HG03108 (cell line): ENCODE results near the gene TFF2.

Experiments
- ATAC-seq: cut with Tn5 transposase; IDR thresholded peaks from one replicate; pipeline ENCODE4 v1.9.1; 2021; ENCODE audit warnings: moderate library complexity; ENCODE audit not compliant: unreplicated experiment

TFF2 gene

DNA sequence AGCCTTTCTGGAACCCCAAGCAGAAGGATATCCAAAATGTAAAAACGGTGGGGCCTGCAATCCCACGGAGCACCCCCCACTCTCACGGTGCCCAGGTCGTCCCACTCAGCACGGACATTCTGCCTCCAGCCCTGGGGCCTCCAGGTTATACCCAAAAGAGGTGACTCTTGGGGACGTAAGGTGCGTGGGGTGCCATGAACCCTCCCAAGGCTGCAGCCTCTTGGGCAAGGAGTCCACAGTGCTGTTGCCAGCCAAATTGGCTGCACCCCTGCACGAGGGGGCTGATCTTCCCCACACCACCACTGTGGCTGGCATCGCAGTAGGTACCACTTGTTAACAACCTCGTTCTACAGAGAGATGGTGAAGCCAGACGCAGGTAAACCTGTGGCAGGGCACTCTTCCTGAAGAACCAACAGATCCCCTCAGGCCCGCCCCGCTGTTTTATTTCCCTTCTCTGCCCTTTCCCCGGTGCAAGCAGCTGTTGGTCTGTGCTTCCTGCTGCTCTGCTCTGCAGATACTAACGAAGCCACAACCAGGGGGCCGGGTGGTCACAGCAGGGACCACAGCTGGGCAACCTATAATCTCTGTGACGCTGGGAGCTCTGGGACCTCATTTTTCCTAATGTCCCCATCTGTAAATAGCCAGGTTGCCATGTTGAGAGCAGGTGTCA lies 44.3 kb downstream of the TFF2 start:
- no peak for ATAC-seq

DNA sequence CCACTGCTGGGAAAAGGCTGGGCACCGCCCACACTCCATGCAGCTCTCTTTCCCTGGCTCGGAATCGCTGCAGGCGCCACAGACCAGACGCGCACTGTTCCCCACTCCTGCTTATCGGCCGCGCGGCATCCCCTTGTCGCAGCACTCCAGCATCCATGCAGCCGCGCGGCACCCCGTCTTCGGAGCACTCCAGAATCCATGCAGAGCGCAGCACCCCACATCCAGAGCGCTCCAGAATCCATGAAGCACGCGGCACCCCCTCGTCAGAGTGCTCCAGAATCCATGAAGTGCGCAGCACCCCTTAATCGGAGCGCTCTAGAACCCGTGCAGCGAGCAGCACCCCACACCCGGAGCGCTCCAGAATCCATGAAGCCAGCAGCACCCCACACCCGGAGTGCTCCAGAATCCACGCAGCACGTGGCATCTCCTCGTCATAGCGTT lies 45.1 kb downstream of the TFF2 start:
- ATAC-seq: no peak

DNA sequence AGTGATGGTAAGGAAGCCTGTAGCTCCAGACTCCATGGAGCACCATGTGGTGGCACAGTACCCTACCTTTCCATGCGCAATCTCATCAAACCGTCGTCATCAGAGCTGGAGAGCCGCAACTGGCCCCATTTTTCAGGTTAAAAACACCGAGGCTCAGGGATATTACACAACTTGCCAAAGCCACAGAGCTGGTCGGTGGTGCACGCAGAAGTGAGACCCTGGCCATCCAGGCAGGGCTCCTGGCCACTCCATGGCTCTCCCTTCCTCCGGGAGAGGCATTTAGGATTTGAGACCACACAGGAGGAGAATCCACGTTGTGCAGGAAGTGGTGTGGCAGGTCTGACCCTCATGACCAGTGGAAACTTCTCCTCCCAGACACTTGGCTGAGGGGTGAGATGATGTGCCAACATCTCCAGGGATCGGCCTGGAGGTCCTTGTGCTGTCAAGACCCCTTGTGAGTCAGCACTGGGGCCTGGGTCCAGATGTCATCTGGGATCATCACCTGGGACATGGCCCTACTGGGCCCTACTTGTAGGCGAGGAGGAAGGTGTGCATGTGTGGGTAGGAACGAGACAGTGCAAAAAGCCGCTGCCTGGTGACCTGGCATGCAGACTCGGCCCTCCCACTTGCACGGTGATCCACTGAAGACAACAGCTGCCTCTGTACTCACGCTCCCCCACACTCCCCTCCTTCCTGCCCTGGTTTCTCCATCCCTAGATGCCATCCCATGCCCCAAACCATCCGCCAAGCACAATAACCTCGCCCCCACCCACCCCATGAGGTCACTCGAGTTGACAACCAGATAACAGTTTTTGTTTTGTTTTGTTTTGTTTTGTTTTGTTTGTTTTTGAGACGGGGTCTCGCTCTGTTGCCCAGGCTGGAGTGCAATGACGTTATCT lies 46.0 kb downstream of the TFF2 start:
- no peak for ATAC-seq

DNA sequence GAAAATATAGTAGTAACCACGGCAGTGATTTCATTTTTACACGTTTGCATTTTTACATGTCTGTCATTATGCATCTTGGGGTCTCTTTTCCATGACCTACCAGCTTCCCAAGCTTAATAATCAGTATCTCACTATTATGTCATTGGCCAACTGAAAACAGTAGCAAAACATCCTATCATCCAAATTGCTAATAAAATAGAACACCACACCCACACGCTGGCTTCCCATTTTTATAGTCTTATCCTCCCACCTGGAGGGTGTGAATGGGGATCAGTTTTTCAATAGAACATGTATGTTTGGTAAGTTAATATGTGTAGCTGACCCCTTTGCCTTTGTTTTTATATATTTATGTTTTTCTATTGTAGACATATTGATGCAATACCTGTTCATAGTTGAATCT lies 47.4 kb downstream of the TFF2 start:
- ATAC-seq: no peak

DNA sequence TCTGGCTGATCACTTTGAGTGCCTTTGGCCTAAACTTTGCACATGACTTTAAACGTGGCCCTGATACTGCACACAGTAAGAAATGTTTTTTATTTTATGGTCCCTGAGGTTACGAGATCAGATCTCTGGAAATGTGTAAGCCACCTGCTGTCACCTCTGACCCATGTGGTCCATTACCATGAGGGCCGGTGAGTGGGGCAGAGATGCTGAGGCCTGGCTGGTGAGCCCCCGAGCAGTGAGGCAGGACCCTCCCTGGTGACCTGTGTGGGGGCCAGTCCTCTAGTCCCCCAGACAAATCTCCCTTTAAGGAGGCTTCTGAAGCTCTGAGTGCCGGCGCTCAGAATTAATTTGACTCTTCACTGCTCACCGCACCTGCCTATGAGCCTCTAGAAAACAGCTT lies 48.0 kb downstream of the TFF2 start:
- no peak for ATAC-seq

DNA sequence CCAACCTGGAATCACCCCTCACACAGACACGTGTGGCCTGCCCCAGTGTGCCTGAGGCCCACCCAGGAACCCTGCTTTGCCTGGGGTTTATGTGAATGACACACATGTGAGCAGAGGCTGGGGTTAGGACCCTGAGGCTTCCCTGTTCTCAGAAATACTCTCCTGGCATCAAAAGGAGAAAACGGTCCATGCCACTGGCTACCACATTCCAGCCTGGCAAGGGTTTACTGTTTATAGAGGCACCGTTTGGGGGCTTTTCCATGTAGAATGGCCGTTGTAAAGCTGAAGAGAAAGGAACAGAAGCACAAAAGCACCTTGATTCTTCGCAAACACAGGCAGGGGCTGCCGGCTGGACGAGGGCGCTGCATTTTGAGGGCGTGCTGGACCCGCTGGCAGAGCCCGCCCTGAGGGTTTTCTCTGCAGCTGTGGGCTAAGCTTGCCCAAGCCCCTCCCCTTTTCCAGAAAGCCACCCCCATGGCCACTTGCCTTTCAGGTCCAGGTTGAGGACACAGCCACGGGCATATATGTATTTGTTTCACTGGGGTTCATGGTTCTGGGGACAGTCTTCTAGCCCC lies 48.6 kb downstream of the TFF2 start:
- no peak for ATAC-seq

DNA sequence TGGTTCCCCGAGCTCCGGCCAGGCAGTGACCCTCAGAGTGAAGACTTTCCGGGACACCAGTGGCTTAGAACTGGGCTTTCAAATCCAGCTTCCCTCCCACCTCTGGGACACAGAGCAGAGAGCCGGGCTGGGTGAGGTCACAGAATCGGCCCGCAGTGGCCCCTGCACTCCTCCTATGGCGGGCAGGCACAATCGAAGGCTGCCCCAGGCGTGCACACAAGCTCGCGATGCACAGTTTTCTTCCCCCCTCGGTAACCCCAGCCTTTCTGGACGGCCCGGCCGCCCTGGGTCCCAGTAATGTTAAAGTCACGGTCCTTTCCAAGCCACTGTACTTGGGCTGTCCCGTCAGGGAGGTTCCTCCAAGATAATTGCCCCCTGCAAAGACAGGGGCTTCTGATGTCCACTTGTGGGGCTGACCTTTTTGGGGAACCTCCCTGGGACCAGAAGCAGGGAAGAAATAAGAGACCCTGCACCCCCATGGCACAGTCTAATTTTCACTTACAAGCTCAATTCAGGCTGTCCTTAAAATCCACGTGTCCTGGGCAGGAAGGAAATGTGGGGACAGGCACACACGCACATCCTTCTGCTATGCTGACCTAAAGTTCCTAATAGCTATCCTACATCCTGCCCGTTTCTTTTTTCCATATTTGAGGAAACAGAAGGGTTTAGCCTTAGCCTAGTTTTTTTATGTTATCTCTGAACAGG lies 49.3 kb downstream of the TFF2 start:
- no peak for ATAC-seq

DNA sequence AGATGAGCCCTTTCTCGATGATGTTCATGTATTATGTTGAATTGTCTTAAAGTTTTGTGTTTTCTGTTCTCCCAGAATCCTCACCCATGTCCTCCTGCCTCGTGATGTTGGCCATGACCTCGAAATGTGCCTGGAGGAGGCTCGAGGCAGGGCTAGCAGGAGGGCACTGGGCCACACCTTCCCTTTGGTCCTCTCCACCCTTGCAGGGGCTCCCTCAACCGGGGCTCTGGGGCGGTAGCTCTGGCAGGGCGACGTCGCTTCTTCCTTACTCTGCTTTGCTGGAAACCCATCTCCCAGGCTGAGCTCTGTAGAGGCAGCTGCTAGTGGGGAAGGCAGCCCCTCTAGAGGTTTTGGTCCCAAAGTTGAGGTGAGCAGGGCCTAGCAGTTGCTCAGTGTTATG lies 49.8 kb downstream of the TFF2 start:
- no peak for ATAC-seq

DNA sequence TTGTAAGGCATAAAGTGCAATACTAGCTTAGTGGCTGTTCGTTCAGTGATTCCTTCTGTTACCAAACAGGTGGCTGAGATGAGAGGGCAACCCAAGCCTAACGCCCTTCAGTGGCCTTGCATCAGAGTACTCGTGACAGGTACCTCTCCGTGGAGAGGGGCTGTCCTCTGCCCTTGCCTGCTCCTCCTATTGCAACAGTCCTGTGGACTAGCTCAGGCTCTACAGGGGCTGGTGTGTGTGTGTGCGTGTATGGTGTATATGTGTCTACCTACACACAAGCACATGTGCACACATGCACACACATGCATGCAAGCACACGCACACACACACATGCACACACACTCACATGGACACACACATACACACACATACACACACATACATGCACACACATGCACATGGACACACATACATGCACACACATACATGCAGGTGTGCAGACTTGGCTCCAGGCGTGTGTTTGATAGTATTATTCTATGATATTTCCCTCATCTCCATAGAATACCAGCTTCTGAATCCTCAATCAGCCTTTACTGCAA lies 50.7 kb downstream of the TFF2 start:
- ATAC-seq: no peak

DNA sequence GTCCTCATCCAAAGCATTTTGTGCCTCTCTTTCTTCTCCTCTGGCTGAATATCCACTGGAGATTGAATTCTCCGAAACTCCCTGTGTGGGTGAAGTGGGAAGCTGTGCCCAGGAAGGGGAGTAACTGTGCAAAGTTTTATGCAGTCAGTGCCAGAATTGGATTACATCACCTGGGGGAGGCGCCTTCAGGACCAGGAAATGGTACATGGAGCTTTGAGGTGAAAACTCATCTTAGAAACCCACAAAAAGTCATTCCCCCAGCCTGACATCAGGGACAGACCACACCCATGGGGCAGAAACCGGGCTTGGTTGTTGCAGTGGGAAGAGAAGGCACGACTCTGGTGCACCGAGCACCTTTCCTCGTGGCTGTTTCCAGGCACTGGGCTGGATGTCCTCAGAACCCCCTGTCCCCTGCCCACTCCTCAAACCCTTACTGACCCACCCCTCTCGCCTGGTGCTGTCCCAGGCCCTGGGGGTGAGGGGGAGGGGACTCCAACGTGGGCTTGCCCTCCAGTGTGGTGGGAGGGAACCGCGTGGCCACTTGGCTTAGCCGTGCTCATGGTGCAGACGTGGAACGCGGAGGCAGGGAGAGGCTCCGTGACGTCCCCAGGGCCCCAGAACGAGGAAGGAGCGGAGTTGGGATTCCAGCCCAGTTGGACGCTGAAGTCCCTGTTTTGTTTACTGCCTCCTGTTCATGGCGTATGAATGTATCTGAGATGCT lies 51.3 kb downstream of the TFF2 start:
- ATAC-seq: no peak

DNA sequence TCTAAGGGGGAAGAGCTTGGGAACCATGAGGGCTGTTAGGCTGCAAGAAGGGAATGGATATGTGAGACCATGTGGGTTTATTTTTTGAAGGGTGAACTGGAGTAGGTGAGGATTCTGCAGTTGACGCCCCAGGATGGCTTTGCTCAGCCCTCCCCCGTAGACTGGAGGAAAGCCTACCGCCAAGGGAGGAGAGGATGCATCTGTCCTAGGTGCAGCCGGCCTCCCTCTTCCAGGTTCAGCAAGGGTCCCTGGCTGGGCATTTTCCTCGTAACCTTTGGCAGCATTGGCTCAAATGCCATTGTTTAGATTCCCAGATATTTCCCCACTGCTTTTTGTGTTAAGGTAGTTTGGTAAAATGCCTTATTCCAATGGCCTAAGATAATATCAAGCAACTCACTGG lies 52.1 kb downstream of the TFF2 start:
- ATAC-seq: no peak

DNA sequence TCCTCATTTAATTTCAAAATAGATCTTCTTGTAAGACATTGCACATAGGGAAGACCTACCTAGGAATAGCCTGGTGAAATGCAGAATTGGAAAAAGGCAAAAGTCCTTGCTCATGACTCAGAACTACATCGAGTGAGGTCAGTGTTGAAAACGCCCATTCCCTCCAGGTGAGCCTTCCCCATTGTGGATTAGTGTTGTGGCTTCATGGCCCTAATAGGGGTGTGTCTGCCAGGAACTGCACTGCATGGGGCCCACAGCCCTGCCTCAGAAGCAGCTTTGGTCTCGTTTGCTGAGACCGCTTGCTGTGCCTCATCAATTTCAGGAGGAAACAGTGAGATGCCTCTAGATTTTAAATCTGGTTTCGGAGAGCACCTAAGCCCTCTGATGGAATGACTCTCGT lies 52.6 kb downstream of the TFF2 start:
- ATAC-seq: no peak

DNA sequence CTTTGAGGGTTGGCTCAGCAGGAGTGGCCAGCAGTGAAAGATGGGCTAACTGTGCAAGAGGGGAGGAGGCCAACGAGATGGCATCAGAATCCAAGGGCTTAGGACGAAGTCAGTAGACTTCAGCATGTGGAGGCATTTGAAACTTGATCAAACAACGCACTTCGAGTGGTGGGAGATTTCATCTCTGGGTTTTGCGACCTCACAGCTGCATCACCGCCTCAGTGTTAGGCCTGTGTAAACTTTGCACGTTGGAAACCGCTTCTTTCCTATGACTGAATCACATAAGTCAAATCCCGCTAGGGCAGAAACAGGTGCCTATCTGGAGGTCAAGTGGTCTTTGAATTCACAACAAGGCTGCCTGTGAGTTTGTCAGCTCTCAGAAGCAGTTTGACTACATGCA lies 53.4 kb downstream of the TFF2 start:
- no peak for ATAC-seq

DNA sequence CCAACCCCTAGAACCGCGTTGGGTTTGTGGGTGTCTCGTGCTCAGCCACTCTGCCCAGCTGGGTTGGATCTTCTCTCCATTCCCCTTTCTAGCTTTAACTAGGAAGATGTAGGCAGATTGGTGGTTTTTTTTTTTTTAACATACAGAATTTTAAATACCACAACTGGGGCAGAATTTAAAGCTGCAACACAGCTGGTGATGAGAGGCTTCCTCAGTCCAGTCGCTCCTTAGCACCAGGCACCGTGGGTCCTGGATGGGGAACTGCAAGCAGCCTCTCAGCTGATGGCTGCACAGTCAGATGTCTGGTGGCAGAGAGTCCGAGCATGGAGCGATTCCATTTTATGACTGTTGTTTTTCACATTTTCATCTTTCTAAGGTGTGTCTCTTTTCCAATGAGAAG lies 54.3 kb downstream of the TFF2 start:
- ATAC-seq: no peak
